HEK293 (cell line): Measurements from ENCODE around the gene KIF1A.
"Not testable (repeated sequence)": the region's sequence is repeated elsewhere in the genome, so short reads cannot be mapped to it uniquely, and the experiment has no call there.

Experiments
- KLF9 ChIP-seq: fragments of 450-650 bp; formaldehyde crosslinking; IDR thresholded peaks from 2 replicates; pipeline ENCODE4 v1.5.1; 2016; ENCODE audit warnings: missing biosample characterization, missing genetic modification characterization, low read depth
- WT1 ChIP-seq: fragments of 450-650 bp; formaldehyde crosslinking; IDR thresholded peaks from 2 replicates; pipeline ENCODE4 v1.5.1; 2016; ENCODE audit warnings: missing biosample characterization, missing genetic modification characterization
- ZBTB10 ChIP-seq: fragments of 450-650 bp; formaldehyde crosslinking; IDR thresholded peaks from 2 replicates; pipeline ENCODE4 v1.5.1; 2016; ENCODE audit warnings: missing biosample characterization, missing genetic modification characterization
- ZBTB7A ChIP-seq: fragments of 450-650 bp; formaldehyde crosslinking; IDR thresholded peaks from 2 replicates; pipeline ENCODE4 v1.5.1; 2016; ENCODE audit warnings: low read depth, missing biosample characterization, missing genetic modification characterization
- ZFP41 ChIP-seq: fragments of 450-650 bp; formaldehyde crosslinking; IDR thresholded peaks from 2 replicates; pipeline ENCODE4 v1.5.1; 2016; ENCODE audit warnings: missing biosample characterization, missing genetic modification characterization, borderline replicate concordance
- ZNF747 ChIP-seq: fragments of 450-650 bp; formaldehyde crosslinking; IDR thresholded peaks from 2 replicates; pipeline ENCODE4 v1.5.1; 2016; ENCODE audit warnings: missing biosample characterization, missing genetic modification characterization
- TF ChIP-seq, protein P1 (sequence below): fragments of 450-650 bp; formaldehyde crosslinking; IDR thresholded peaks from 2 replicates; pipeline ENCODE4 v1.5.1; 2016; ENCODE audit warnings: missing biosample characterization, missing genetic modification characterization

DNA sequence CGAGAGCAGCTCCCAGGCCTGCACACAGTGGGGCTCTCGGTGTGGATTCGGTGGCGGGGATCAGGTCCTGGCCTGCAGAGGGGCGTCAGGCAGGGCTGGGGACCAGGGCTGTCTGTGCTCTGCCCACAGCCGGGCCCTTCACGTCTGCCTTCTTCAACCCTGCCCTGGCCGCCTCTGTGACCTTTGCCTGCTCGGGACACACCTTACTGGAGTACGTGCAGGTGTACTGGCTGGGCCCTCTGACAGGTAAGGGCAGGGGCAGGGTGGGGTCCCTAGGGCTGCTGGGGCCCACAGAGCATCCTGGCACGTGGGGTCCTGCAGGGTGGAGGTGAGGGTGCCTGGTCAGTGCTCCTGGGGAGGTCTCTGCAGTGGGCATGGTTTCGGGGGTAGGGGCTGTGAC, 125.7 kb downstream of the KIF1A start:
- TF ChIP-seq ZBTB7A (tag by site-specific recombination); WT1 (tag by site-specific recombination); ZNF747; ZBTB10 (tag by site-specific recombination); KLF9 (tag by site-specific recombination); ZFP41 (tag by site-specific recombination): not testable (repeated sequence)
- TF ChIP-seq, protein P1, sequence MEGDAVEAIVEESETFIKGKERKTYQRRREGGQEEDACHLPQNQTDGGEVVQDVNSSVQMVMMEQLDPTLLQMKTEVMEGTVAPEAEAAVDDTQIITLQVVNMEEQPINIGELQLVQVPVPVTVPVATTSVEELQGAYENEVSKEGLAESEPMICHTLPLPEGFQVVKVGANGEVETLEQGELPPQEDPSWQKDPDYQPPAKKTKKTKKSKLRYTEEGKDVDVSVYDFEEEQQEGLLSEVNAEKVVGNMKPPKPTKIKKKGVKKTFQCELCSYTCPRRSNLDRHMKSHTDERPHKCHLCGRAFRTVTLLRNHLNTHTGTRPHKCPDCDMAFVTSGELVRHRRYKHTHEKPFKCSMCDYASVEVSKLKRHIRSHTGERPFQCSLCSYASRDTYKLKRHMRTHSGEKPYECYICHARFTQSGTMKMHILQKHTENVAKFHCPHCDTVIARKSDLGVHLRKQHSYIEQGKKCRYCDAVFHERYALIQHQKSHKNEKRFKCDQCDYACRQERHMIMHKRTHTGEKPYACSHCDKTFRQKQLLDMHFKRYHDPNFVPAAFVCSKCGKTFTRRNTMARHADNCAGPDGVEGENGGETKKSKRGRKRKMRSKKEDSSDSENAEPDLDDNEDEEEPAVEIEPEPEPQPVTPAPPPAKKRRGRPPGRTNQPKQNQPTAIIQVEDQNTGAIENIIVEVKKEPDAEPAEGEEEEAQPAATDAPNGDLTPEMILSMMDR (tag by site-specific recombination) = not testable (repeated sequence)
